B cell (primary cell): ENCODE data around the gene ZNHIT3. TPM values are rescaled to one million over a fixed set of nuclear protein-coding genes. Genes with fewer than 3 reads are reported as not detected.

Experiments
- ATAC-seq: fragments of 200-7000 bp; cut with Tn5 transposase; one replicate; pipeline ENCODE4 v1.10.0; 2021; ENCODE audit warnings: low read depth, mild to moderate bottlenecking, moderate number of reproducible peaks, moderate library complexity
- CTCF ChIA-PET: fragments of 350-600 bp; sonication (Branson Sonifier 250); formaldehyde crosslinking; loops from one replicate; lab custom pipeline; 2021; ENCODE audit warnings: antibody characterized with exemption, inconsistent platforms; lab: Charles Lee
- POLR2A ChIA-PET: fragments of 350-600 bp; sonication (Branson Sonifier 250); formaldehyde crosslinking; loops from one replicate; lab custom pipeline; 2021; ENCODE audit warnings: antibody characterized with exemption; lab: Charles Lee
- DNase-seq: peaks from one replicate; pipeline ENCODE4 v3.0.0; 2013
- H2AFZ ChIP-seq: 2 replicates; pipeline ENCODE4 v1.6.1; 2012; ENCODE audit warnings: mild to moderate bottlenecking, low read depth, low read length; ENCODE audit not compliant: insufficient read depth, poor library complexity, severe bottlenecking
- H3K27ac ChIP-seq, 2 donors: 1 replicate in 1 of 2; 2 replicates in 1 of 2; pipeline ENCODE4 v1.5.1; 2012 to 2013; ENCODE audit warnings: low read length in 2 of 2, mild to moderate bottlenecking in 2 of 2, moderate library complexity in 1 of 2
- H3K27me3 ChIP-seq, 4 experiments: fragments of 200-600 bp in 1 of 4; sonication (generic) in 1 of 4; replicated peaks in 1 of 4; 1 replicate in 2 of 4; 2 replicates in 2 of 4; pipeline versions ENCODE4 v1.6.1 to v1.7.0; 2013 to 2016; ENCODE audit warnings: low read length in 3 of 4, mild to moderate bottlenecking in 2 of 4, mixed read lengths in 1 of 4, moderate library complexity in 1 of 4; ENCODE audit not compliant: insufficient read depth in 4 of 4, control insufficient read depth in 3 of 4; ENCODE audit errors: control extremely low read depth in 1 of 4
- H3K36me3 ChIP-seq, 2 experiments: replicated peaks in 1 of 2; 1 replicate in 1 of 2; 2 replicates in 1 of 2; pipeline versions ENCODE4 v1.6.1 to v1.7.1; 2013; ENCODE audit warnings: low read length in 1 of 2; ENCODE audit not compliant: insufficient read depth in 2 of 2, control insufficient read depth in 1 of 2; ENCODE audit errors: control extremely low read depth in 1 of 2, extremely low read depth in 1 of 2
- H3K4me1 ChIP-seq, 2 donors: fragments of 200-600 bp in 1 of 2; sonication (generic) in 1 of 2; 1 replicate in 1 of 2; 2 replicates in 1 of 2; pipeline versions ENCODE4 v1.5.1 to v1.6.1; 2013 to 2017; ENCODE audit warnings: low read length in 2 of 2; ENCODE audit not compliant: control insufficient read depth in 2 of 2, insufficient read depth in 2 of 2
- H3K4me2 ChIP-seq: replicated peaks from 2 replicates; pipeline ENCODE3; 2012; ENCODE audit warnings: mild to moderate bottlenecking, low read depth, low read length; ENCODE audit not compliant: poor library complexity, severe bottlenecking
- H3K4me3 ChIP-seq, 5 experiments: fragments of 200-600 bp in 1 of 5; sonication (generic) in 1 of 5; 1 replicate in 3 of 5; 2 replicates in 2 of 5; pipeline versions ENCODE4 v1.5.1 to v1.7.0; 2011 to 2016; ENCODE audit warnings: low read length in 4 of 5, mild to moderate bottlenecking in 4 of 5, low read depth in 2 of 5, control low read depth in 1 of 5, moderate library complexity in 1 of 5; ENCODE audit not compliant: insufficient read depth in 1 of 5; ENCODE audit errors: control extremely low read depth in 1 of 5, extremely low read depth in 1 of 5
- H3K79me2 ChIP-seq: fragments of 200-600 bp; sonication (generic); one replicate; pipeline ENCODE4 v1.6.0; 2016; ENCODE audit warnings: low read length; ENCODE audit not compliant: control insufficient read depth, insufficient read depth
- H3K9ac ChIP-seq: fragments of 200-600 bp; sonication (generic); 2 replicates; pipeline ENCODE4 v1.6.1; 2017; ENCODE audit warnings: mild to moderate bottlenecking, low read length, moderate library complexity
- H3K9me3 ChIP-seq, 3 donors: one replicate each; pipeline versions ENCODE4 v1.6.1 to v1.7.1; 2013; ENCODE audit warnings: low read length in 2 of 3; ENCODE audit not compliant: control insufficient read depth in 2 of 3, insufficient read depth in 1 of 3; ENCODE audit errors: control extremely low read depth in 1 of 3
- H4K20me1 ChIP-seq: 2 replicates; pipeline ENCODE4 v1.6.0; 2012; ENCODE audit warnings: mild to moderate bottlenecking, low read length; ENCODE audit not compliant: insufficient read depth, control insufficient read depth, poor library complexity, severe bottlenecking
- H3K27ac Mint-ChIP-seq: one replicate; pipeline ENCODE4 v1.8.0; 2021; ENCODE audit warnings: mixed read lengths
- H3K27me3 Mint-ChIP-seq: one replicate; pipeline ENCODE4 v1.8.0; 2021; ENCODE audit warnings: mixed read lengths
- H3K4me1 Mint-ChIP-seq: one replicate; pipeline ENCODE4 v1.8.0; 2021; ENCODE audit warnings: mixed read lengths
- H3K4me3 Mint-ChIP-seq: one replicate; pipeline ENCODE4 v1.8.0; 2021; ENCODE audit warnings: mixed read lengths
- H3K9me3 Mint-ChIP-seq: one replicate; pipeline ENCODE4 v1.8.0; 2022; ENCODE audit warnings: mixed read lengths; ENCODE audit not compliant: insufficient read depth
- EZH2 ChIP-seq: IDR thresholded peaks from 2 replicates; pipeline ENCODE4 v1.6.1; 2012; ENCODE audit warnings: borderline replicate concordance, low read depth, mild to moderate bottlenecking, moderate library complexity, low read length; ENCODE audit not compliant: insufficient read depth, poor library complexity, severe bottlenecking
- WGBS: methylation state at CpG from one replicate; pipeline ENCODE4 v1.1.5; 2013; ENCODE audit warnings: missing lambda C conversion rate; ENCODE audit not compliant: insufficient coverage; 5-methylcytosine and 5-hydroxymethylcytosine counted together
- intact Hi-C: fragments of 100-400 bp; cut with micrococcal nuclease; formaldehyde crosslinking; loops from one replicate; pipeline ENCODE4 v1.10.0; 2022
- polyA plus RNA-seq: library from polyadenylated mRNA; depleted of rRNA; stranded (reverse); fragments of >200 nt; gene quantifications from 2 replicates; pipeline ENCODE4 v1.2.3, GENCODE V29; 2012
- total RNA-seq, 2 donors: library from RNA; stranded (reverse); fragments of 120-200 nt in 1 of 2; gene quantifications; 1 replicate in 1 of 2; 2 replicates in 1 of 2; pipeline versions ENCODE4 v1.2.3 to v1.2.4, GENCODE V29; 2013 to 2022
- TF ChIP-seq, protein P1 (sequence below): fragments of 200-600 bp; IDR thresholded peaks from one replicate; pipeline ENCODE4 v1.8.0; 2022; ENCODE audit warnings: antibody characterized with exemption, mild to moderate bottlenecking

Gene ZNHIT3
- total and polyA plus RNA-seq, 2 donors (not counting 1 experiment from before 2014, with no cell fraction given) = 36.5 to 50.5 TPM

DNA sequence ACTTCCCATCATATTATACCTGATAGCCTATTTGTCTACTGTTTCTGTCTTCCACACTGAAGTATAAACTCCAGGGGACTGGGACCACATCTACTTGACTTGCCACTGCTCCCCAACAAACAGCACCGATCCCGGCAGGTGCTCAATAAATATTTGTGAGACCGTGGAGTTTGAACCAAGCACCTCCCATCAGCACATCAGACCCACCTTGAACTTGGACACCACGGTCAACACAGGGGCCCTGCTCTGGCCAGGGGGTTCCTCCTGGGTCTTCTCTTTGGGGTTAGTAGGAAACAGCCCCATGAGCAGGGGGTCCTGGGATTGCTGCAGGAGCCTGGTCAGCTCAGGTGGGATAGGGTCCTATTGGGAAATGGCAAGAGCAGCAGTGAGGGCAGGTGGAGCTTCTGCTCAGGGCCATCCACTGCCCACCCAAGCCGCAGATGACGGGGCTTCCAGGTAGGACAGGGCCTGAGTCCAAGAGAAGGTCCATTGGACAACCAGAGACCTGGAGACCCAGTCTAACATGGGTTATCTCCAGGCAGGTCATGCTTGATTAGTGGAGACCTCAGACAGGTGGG, 19.9 kb downstream of the ZNHIT3 start:
- Histone ChIP-seq H3K9ac (no peak overlapping the region), H4K20me1 (no peaks in the 10 kb centered on the region), H3K79me2 (no peaks in the 10 kb centered on the region), H3K9me3 (no peaks in the 10 kb centered on the region), H3K4me1 (no peaks in the 10 kb centered on the region), H3K4me2 (no peak overlapping the region), H2AFZ (no peak overlapping the region), H3K27ac (no peak overlapping the region), H3K27me3 (no peaks in the 10 kb centered on the region), H3K4me3 (no peak overlapping the region), H3K36me3 (peaks cover 0 to 34% of the 10 kb centered on the region in 2 experiments)
- POLR2A ChIA-PET = no interaction called here
- intact Hi-C loops = no loop called here
- CTCF ChIA-PET = no interaction called here
- Mint-ChIP-seq H3K9me3 (no peaks in the 10 kb centered on the region), H3K4me1 (no peaks in the 10 kb centered on the region), H3K27me3 (no peaks in the 10 kb centered on the region), H3K4me3 (no peak overlapping the region), H3K27ac (no peak overlapping the region)
- TF ChIP-seq EZH2 = no peak
- TF ChIP-seq, protein P1, sequence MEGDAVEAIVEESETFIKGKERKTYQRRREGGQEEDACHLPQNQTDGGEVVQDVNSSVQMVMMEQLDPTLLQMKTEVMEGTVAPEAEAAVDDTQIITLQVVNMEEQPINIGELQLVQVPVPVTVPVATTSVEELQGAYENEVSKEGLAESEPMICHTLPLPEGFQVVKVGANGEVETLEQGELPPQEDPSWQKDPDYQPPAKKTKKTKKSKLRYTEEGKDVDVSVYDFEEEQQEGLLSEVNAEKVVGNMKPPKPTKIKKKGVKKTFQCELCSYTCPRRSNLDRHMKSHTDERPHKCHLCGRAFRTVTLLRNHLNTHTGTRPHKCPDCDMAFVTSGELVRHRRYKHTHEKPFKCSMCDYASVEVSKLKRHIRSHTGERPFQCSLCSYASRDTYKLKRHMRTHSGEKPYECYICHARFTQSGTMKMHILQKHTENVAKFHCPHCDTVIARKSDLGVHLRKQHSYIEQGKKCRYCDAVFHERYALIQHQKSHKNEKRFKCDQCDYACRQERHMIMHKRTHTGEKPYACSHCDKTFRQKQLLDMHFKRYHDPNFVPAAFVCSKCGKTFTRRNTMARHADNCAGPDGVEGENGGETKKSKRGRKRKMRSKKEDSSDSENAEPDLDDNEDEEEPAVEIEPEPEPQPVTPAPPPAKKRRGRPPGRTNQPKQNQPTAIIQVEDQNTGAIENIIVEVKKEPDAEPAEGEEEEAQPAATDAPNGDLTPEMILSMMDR = no peak
- 92% methylated on average over 5 of the region's 6 CpGs for WGBS
- no peak for ATAC-seq
- DNase-seq = no peak

DNA sequence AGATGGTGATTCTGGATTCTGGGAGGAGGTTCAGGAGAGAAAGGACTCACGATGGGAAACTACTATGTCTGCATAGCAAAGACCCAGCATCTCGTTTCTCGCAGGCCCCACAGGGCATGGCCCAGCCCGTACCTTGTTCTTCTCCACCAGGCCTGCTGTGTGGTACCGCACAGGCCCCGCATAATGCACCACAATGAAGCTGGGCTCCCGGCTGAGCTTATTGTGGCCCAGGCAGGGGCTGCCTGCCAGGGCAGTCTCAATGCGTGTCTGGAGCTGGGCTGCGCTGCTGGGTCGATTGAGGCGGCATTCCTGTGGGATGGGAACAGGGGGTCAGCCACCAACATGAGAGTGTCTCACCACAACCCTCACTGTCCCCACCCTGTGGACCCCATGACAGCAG, 20.4 kb downstream of the ZNHIT3 start:
- no peak overlapping the region for H3K27ac ChIP-seq
- WGBS = 98% methylated on average over 11 of the region's 11 CpGs
- no peak overlapping the region for H2AFZ ChIP-seq
- ChIA-PET CTCF (no interaction called here), POLR2A (no interaction called here)
- TF ChIP-seq EZH2 = no peak
- TF ChIP-seq, protein P1 = no peak
- no peaks in the 10 kb centered on the region for H3K4me1 ChIP-seq
- H3K4me2 ChIP-seq = no peak overlapping the region
- H3K4me3 ChIP-seq = no peak overlapping the region
- H3K27me3 ChIP-seq = no peaks in the 10 kb centered on the region
- H3K9me3 ChIP-seq = no peaks in the 10 kb centered on the region
- DNase-seq (no peak), ATAC-seq (no peak)
- Mint-ChIP-seq H3K4me1 (no peaks in the 10 kb centered on the region), H3K9me3 (no peaks in the 10 kb centered on the region), H3K27me3 (no peaks in the 10 kb centered on the region), H3K27ac (no peak overlapping the region), H3K4me3 (no peak overlapping the region)
- no peak overlapping the region for H3K9ac ChIP-seq
- no peaks in the 10 kb centered on the region for H4K20me1 ChIP-seq
- no peaks in the 10 kb centered on the region for H3K79me2 ChIP-seq
- intact Hi-C loops = no loop called here
- H3K36me3 ChIP-seq = peaks cover 0 to 36% of the 10 kb centered on the region in 2 experiments
